Brain pericyte (primary cell): ENCODE data around the gene VAV2.

ENCODE experiments used
- DNase-seq: peaks from one replicate; pipeline ENCODE4 v3.0.0-alpha.2; 2012; ENCODE audit warnings: low read depth, low spot score

The VAV2 gene

GRCh38 chr9:133782157-133783130 lies 209.7 kb downstream of the VAV2 start:
- no peak for DNase-seq

GRCh38 chr9:133781828-133782135 lies 210.3 kb downstream of the VAV2 start:
- DNase-seq = no peak

- no peak for DNase-seq
Measured at GRCh38 chr9:133780962-133781827, 210.9 kb downstream of the VAV2 start.

- DNase-seq = no peak
Measured at GRCh38 chr9:133780404-133780945, 211.6 kb downstream of the VAV2 start.

GRCh38 chr9:133779516-133780403 lies 212.4 kb downstream of the VAV2 start:
- no peak for DNase-seq

- no peak for DNase-seq
Measured at GRCh38 chr9:133779081-133779480, 213.0 kb downstream of the VAV2 start.

GRCh38 chr9:133778336-133779013 lies 213.6 kb downstream of the VAV2 start:
- no peak for DNase-seq

- no peak for DNase-seq
Measured at GRCh38 chr9:133777871-133778270, 214.3 kb downstream of the VAV2 start.

GRCh38 chr9:133777068-133777791 lies 214.9 kb downstream of the VAV2 start:
- no peak for DNase-seq

- DNase-seq = no peak
Measured at GRCh38 chr9:133775951-133776905, 215.9 kb downstream of the VAV2 start.

- DNase-seq = no peak
Measured at GRCh38 chr9:133775291-133775690, 216.8 kb downstream of the VAV2 start.

- DNase-seq = no peak
Measured at GRCh38 chr9:133774799-133775198, 217.3 kb downstream of the VAV2 start.

- no peak for DNase-seq
Measured at GRCh38 chr9:133773889-133774655, 218.1 kb downstream of the VAV2 start.

- no peak for DNase-seq
Measured at GRCh38 chr9:133772581-133772980, 219.5 kb downstream of the VAV2 start.

- DNase-seq = no peak
Measured at GRCh38 chr9:133771486-133772482, 220.3 kb downstream of the VAV2 start.

GRCh38 chr9:133770076-133770777 lies 221.9 kb downstream of the VAV2 start:
- no peak for DNase-seq
